ENCODE results near the gene CCDC73.

CCDC73 gene

DNA sequence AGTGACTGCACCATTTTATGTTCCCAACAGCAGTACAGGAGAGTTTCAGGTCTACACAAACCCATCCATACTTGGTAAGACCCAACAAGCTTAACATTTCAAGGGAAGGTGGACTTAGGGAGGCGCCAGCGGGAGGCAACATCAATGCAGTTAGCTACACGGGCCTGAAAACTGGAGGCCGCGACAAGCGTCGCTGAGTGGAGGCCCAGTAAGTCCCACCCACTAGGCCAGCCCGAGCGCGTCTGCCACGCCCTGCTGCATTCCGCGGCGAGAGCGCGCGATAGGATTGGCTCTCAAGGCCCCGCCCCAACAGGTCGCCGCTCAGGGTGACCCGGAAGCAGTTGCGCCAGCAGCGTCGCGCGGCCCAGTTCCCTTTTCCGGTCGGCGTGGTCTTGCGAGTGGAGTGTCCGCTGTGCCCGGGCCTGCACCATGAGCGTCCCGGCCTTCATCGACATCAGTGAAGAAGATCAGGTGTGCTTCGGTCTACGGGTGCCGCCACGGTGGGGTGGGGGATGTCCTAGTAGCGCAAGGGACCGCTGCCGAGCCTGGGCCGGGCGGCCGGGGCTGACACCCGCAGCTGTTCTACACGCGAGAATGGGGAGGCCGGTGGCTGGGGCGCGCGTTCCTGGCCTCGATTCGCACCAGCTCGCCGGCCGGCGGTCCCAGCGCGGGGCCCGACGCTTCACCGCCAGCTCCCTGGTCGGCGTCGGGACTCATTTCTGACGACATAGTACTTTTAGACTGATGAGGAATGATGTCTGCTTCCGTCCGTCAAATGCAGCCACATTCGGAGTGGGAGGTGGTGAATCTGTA lies 210.8 kb downstream of the CCDC73 start, which contains the start of gene EIF3M:
Gene EIF3M, plus strand, starts transcription at position 373 of the 813 bp plus-strand sequence. Its CDS starts 57 bp downstream, at position 430.
- peak; percentile 97 for DNase-seq

DNA sequence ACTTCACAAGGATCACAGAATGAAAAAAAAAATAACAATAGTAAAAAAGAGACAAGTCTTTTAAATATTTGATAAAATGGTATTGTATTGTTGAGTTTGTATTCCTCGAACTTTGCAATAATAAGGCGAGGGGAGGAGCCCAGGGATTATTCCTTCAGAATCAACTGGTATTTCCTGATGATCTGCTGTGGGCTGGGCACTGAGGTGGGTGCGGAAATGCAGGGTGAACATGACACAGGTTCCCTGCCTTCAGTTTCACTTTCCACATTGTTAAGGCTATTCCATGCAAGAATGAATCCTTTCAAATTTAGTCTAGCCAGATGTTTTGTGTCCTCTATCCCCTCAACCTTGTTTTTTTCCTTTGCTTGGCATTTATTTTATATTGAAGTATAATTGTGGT lies 212.9 kb downstream of the CCDC73 start:
- no peak for DNase-seq

DNA sequence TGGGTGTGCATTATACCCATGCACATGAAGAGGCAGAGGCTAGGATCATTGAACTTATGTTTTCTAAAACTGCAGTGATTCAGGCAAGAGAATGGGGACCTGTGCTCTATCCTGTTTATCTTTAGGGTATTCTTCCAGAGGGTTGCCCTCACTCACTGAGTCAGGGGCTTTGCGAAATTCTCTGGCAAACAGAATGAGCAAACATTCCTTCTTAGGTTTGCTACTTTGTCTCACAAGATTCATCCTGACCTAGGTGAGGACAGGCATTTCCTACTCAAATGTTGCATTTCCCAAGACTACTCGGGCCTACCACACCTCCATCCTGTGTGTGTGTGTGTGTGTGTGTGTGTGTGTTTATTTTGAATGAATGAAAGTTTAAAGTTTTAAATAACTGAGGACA lies 213.5 kb downstream of the CCDC73 start:
- DNase-seq = no peak

DNA sequence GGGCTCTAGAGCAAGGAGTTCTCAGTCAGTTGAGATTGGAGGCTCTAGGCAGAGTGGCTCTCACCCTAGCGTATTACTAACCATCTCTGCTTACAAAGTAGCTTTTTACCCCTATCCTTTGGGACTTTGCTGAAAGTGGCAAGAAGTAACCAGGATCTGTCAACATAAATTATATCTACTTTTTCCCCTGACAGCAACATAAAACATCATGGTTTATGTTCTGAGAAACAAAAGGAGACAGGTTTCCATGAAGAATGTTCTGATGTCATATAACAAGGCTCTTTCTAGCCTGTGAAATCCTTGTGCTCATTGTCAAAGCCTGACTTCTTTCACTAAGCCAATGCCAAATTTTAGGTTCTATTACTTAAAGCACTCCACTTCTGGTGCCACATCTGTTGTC lies 218.0 kb downstream of the CCDC73 start:
- no peak for DNase-seq

DNA sequence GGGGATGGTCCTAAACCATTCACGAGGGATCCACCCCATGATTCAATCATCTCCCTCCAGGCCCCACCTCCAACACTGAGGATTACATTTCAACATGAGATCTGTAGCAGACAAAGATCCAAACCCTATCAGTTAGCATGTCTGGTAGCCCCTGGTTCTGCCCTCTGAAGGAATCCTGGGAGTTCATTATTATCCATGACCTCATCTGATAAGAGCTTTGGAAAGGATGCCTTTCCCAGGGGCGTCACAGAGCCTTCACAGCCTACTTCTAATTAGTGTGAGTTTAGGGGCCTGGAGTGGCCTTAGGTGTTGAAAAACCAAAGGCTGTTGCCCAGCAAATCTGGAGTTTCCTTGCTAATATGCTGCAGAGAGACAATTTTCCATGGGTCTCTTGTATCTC lies 219.4 kb downstream of the CCDC73 start:
- DNase-seq = no peak

DNA sequence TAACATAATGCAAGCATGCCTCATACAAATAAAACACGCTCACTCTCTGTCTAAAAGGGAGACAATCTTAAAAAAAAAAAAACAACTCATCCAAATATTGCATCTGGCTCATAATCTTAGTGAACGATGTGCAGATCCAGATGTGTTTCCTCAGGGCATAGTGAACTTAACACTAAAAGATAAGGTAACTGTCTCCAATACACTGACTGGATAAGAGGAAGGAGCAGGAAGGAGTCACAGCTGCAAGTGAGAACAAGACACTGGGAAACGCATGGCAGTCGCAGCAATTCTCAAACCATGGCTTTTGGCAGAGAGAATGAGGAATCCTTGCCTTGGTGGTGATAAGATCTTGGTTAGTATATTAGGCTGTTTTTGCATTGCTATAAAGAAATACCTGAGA lies 220.0 kb downstream of the CCDC73 start:
- DNase-seq = no peak

DNA sequence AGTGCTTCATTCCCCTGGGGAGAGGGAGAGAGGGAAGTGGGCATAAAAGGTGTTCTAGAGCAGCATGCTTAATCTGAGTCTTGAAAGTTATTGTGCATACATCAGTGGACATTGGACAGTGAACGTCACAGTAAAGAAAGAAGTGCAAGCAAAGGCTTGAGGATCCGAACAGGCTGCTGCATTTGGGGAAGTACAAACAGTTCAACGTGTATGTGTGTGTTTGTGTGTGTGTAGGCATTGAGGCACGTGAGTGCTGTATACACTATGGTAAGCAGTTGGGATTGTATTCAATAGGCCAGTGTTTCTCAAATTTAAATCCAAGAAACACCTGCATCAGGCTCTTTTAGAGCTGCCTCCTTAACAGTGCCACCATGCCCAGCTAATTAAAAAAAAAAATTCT lies 221.2 kb downstream of the CCDC73 start:
- DNase-seq = no peak

DNA sequence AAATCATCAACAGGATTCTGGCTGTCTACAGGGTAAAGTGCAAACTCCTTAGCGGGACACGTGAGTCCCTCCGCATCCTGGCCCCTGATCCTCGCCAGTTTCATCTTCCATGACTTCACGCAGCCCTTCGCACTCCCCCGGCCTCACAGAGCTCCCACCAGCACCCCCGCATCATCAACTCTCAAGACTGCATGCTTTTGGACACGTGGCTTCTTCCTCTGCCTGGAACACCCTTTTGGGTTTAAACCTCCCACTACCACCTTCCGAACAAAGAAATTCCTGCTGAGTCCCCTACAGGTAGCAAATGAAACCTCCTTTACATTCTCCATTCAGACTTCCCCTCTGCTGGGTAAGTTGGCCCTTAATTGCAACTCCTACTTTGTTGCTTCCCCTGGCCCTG lies 223.4 kb downstream of the CCDC73 start:
- no peak for DNase-seq

DNA sequence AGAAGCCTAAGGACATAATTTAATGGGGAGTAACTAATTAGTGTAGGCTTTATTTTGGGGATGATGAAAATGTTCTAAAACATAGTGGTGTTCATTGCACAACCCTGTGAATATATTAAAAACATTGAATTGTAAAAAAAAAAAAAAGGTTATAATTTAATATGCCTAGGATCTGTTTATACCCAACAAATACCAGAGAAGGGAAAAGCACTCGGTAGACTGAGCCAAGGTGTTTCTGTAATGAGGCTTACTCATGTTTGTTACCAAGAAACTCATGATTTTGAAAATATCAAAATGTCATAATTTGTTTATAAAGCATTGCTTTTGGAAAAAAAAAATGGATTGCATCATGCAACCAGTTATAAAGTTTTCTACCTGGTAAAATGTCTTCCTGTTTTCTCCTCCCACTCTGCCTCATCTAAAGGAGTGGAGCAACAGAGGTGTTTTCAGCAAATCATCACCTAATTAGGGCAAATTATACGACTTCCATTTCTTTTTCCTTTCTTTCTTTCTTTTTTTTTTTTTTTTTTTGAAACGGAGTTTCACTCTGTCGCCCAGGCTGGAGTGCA lies 225.1 kb downstream of the CCDC73 start:
- DNase-seq = no peak

DNA sequence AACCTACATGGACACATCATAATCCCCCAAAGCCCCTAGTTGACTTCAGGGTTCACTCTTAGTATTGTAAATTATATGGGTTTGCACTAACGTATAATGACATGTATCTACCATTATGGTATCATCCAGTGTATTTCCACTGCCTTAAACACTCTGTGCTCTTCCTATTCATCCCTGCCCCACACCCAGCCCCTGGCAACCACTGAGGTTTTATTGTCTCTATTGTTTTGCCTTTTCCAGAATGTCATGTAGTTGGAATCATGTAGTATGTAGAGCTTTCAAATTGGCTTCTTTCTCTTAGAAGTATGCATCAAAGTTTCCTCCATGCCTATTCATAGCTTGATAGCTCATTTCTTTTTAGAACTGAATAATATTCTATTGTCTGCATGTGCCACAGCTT lies 227.3 kb downstream of the CCDC73 start:
- DNase-seq = no peak

DNA sequence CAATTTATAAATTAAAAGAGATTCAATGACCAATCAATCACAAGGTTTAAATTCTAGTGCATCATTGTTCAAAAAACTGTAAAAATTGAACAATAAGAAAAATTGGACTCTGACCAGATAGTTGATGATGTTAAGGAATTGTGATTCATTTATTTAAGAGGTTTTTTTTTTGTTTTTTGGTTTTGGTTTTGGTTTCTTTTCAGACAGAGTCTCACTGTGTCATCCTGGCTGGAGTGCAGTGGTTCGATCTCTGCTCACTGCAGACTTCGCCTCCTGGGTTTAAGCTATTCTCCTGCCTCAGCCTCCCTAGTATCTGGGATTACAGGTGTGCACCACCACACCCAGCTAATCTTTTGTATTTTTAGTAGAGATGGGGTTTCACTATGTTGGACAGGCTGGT lies 227.9 kb downstream of the CCDC73 start:
- DNase-seq = no peak

DNA sequence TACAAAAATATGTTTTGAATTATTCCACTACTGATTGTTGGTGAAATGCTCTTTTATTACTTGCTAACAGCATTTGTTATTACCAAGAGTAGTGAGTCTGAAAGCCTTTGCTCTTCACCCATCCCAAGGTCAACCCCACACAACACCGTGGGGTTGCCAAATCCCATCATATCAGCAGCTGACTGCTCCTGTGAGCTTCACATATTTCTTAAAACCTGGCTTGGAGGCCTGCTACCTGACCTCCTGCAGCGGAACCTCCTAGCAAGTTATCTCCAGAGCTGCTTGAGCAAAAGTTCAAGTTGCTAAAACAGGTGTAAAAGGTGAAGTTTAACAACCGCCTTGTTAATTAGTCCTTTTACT lies 230.9 kb downstream of the CCDC73 start:
- DNase-seq = no peak

DNA sequence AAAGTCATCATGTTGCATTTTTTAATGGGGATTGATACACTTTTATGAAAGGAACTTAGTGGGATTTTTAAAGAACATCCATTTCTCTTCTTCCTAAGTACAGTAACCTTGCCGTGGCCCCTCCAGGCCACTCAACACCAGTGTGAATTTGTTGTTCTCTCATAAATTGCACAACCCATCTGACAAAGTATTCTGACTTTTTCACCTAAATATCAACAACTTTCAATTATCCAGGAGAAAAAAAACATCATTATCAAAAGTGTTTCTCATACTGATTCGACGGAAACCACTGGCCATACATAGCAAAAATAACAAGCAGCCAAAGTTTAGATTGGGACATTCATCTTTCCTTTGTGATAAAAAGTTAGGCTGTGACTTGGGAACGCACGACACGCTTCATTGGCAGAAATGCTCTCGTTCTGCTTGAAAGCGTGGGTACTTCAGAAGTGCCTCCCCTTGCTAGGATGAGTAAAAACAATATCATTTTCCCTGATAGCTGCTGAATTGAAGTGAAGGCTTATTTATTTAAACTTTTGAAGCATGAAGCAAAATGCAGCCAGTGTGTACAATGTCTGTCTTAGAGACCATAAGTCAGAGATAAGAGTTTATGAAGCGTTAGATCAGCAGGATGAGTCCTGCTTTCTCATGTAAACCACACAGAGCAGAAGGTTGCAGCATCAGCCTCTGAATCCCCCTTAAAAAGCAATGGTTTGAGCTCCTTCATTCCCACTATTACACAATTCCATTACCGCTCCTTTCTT lies 231.4 kb downstream of the CCDC73 start:
- no peak for DNase-seq

DNA sequence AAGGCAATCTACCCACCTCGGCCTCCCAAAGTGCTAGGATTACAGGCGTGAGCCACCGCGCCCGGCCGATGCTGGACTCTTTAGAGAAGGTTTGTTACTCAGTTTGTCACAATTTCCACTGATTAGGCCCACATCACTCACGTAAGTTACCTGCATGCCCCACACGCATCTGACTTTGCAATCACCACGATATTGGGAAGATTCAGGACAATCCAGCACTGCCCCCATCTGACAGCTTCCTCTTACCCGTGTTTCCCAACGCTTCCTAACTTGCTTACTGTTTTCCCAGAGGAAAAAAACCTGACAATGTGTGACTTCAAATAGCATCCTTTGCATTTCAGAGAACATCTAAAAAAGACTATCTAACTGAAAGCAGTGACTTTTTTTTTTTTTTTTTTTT lies 232.6 kb downstream of the CCDC73 start:
- no peak for DNase-seq

DNA sequence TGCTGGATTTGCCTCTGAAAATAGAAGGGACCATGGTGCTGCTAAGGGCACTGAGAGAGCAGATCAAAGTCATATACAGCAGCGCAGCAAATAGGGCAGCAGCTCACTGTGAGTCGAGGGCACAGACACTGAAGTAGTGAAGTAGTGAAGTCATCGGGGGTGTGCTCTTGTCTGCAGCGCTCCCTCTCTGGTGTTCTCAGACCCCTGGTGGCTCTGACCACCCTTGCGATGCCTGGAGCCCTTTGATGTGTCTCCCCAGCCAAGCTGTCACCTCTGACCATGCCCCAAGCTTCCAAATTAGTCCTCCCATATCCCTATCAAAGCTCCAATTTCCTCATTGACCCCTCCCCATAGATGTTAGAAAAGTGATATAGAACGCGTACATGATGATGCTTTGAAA lies 238.6 kb downstream of the CCDC73 start:
- DNase-seq = no peak

DNA sequence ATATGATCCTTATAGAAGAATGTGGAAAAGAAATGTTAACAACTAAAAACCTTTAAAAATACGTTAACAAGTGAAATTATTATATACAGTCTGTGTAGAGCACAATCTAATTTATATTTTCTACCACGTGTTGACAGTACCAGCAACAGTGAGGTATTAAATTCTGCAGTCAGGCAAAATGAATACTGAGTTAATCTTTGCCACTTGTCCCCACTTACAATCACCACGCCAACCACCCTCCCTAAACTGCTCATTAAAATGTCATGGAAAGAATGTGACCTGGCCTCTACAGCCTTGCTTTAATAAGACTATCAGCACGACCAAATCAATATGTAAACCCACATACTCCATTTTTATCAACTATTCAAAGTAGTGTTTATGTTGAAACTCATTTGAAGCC lies 239.4 kb downstream of the CCDC73 start:
- DNase-seq = no peak

All from right forelimb (tissue), 1 donor.